Stimulated activated CD4-positive, alpha-beta T cell treated with anti-CD3 and anti-CD28 coated beads, Interleukin-1b, Interleukin-23, amount 100 ng/mL, for 24 hours (primary cell): Measurements from ENCODE around the gene DNAAF1.
"Not testable (repeated sequence)": the region's sequence is repeated elsewhere in the genome, so short reads cannot be mapped to it uniquely, and the experiment has no call there.

Source experiments
- DNase-seq, 4 experiments: peaks; one replicate each; pipeline ENCODE4 v3.0.0-alpha.2; 2020; ENCODE audit warnings: low read depth in 4 of 4, low spot score in 1 of 4

Gene DNAAF1

GRCh38 chr16:84144859-84145639 lies at the start of gene DNAAF1, which contains the start of gene HSDL1:
Gene DNAAF1 (plus strand): TSS chr16:84145308. CDS start chr16:84145441, 133 bp downstream.
Gene HSDL1 (minus strand): TSS chr16:84145177. CDS start chr16:84131321, 13,856 bp downstream.
- peak; percentile 82 to 93 (median 90) for DNase-seq

DNA sequence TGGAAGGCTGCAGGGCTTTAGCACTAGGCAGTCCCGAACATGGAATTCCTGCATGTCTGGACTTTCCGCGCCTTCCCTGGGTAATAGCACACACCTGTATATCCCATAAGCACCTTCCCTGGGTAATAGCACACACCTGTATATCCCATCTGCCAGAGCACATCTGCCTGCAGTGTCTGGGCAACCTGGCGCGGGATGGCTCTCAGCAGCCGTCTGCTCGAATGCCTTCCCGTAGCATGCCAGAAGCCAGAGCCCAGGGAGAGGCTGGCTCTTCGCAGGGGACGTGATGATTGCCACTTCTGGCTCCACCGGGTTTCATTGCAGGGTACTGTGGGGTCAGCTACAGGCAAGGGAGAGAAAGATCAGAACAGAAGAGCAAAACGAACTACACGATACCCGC lies 49.6 kb upstream of the DNAAF1 start:
- no peak for DNase-seq

DNA sequence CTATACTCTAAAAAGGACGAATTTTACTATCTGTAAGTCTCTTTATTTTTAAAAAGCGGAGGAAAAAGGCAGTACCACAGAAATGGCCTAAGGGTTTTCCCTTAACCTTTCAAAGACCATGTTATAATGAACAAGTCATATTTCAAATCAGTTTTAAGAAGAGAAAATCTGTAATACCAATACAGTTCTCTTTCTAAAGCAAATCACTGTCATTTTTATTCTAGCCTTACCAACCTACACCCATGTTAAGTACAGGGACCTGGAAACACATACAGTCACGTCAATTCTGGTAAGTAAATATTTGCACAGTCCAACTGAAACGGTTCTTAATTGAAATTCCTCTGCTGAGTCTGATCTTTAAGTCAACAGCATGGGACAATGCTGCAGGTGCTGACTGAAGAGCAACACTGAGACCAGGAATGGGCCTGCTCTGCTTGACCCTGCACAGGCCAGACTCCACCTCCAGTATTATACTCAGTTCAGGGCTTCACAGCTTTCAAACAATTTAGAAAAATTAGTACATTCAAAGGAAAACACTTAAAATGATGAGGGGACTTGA lies 48.6 kb upstream of the DNAAF1 start:
- DNase-seq: no peak

DNA sequence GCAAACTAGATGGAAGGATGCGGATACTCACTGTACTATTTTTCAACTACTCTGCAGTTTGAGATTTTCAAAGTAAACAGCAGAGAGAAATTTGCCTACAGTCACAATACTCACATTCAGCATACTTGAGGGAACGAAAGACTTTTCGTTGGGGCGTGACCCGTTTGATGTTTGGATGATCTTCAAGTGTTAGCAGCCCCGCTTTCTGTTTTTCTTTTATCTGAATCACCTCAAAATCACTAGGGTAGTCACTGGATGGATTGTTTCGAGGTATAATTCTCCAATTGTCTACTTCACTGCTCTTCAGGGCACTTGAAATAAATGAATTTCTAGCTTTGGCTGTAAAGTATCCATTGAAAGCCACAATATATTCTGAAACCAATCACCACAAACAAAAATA lies 46.2 kb upstream of the DNAAF1 start:
- DNase-seq: no peak

- no peak for DNase-seq
Observed at GRCh38 chr16:84103678-84104077, 41.4 kb upstream of the DNAAF1 start.

- DNase-seq: no peak
Observed at GRCh38 chr16:84104231-84104630, 40.9 kb upstream of the DNAAF1 start.

DNA sequence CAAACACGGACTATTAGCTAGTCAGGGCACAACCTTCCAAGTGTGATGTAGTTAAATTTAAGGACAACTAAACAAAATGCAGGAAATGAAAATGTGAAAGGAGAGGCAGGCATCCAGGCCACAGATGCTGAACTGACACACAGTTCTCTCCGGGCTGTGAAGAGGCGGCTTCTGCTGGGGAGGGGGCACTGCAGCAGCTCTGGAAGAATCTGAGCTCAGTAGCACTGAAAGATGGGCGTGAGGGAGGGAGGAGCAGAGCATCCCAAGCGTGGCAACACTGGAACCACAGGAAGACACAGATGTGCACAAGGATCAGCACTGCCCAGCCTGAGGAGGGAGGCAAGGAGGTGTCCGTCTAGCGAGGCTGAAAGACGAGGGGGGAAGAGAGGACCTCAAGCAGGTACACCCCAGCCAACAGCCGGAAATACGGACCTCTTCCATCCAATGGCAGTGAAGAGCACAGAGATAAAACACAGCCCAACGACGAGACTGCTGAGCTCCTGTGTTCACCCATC lies 39.8 kb upstream of the DNAAF1 start:
- DNase-seq: no peak

DNA sequence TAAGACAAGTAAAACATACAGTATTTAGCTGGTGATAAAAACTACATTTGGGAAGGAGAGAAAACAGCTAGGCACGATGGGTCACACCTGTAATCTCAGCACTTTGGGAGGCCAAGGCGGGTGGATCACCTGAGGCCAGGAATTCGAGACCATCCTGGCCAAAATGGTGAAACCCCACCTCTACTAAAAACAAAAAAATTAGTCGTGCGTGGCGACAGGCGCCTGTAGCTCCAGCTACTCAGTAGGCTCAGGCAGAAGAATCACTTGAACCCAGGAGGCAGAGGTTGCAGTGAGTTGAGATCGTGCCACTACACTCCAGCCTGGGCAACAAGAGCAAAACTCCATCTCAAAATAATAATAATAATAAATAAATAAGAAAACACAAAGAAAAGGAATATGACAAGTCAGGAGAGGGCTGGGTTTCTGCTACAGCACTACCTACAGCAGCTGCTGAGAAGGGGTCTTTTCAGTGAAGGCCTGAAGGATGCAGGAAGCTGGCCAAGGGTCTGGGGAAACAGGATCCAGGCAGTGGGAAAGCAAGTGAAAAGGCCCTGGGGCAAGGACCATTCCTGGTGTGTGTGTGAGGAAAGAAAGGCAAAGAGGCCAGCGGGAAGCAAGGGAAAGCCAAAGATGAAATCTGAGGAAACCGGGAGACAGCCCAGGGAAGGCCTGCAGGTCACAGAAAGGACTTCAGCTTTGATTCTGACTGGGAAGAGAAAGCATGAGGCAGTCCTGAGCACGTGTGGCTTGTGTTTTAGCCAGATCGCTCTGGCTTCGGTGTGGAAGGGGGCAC lies 39.0 kb upstream of the DNAAF1 start:
- DNase-seq: no peak

DNA sequence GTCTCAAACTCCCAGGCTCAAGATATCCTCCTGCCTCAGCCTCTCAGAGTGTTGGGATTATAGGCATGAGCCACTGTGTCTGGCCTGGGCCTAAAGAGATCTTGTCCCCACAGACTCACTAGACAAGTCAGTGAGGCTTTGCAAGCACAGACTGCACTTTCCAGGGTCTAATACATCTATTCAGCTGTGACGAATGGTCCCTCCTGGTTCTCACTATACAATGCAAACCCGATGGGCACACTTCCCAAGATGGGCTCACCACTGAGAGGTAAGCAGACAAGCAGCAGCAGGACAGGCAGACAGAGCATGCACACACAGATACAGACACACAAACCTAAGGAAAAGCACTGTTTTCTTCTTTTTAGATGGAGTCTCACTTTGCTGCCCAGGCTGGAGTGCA lies 37.2 kb upstream of the DNAAF1 start:
- DNase-seq: no peak

DNA sequence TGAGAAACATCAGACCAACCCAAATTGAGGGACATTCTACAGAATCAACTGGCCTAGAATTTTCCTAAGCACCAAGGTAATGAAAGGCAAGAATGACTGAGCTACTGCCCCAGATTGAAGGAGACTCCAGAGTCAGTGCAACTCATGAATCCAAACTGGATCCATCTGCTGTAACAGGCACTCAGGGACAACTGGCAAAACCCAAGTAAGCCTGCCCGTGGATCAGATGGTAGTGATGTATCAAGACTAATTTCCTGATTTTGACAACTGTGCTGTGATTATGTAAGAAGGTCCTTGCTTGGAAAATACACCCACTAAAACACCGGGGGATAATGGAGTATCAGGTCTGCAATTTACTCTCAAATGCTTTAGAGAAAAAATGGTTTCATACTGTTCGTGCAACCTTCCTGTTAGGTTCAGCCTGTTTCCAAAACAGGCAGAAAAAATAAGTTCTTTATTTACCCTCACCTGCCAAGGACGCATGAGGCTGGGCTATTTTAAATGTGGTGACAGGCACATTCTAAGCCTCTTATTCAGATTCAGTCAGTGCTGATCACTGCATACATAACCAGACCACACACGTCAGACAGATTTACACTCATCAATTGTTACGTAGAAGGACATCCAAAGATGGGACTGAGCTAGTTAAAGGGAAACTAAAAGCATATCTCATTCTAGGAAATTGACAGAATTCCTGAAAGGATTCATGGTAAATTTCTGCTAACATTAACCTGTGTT lies 35.3 kb upstream of the DNAAF1 start:
- DNase-seq: no peak

GRCh38 chr16:84110527-84110926 lies 34.6 kb upstream of the DNAAF1 start:
- no peak for DNase-seq

- DNase-seq: no peak
Observed at GRCh38 chr16:84111525-84111924, 33.6 kb upstream of the DNAAF1 start.

GRCh38 chr16:84111949-84112348 lies 33.2 kb upstream of the DNAAF1 start:
- DNase-seq: peak in 1 of 4 experiments; percentile 9

- DNase-seq: peak in 2 of 4 experiments; percentile 11 to 38
Observed at GRCh38 chr16:84115919-84116719, 29.0 kb upstream of the DNAAF1 start.

GRCh38 chr16:84116720-84117493 lies 28.2 kb upstream of the DNAAF1 start, which contains the start of gene MBTPS1:
Gene MBTPS1 (minus strand): TSS chr16:84116942. CDS start chr16:84101783, 15,159 bp downstream.
- peak; percentile 94 to 98 (median 96) for DNase-seq

GRCh38 chr16:84117494-84117843 lies 27.6 kb upstream of the DNAAF1 start:
- peak in 3 of 4 experiments; percentile 11 to 16 (median 11) for DNase-seq

DNA sequence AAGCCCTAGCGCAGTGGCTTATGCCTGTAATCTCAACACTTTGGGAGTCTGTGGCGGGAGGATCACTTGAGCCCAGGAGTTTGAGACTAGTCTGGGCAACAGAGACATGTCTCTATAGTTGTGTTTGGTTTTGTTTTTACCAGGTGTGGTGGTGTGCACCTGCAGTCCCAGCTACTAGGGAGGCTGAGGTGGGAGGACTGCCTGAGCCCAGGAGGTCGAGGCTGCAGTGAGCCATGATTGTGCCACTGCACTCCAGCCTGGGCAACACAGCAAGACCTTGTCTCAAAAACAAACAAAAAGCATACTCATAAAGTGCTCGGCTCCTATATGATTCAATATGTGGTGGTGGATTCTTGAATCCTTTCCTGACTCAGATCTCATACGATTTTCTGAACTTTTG lies 26.8 kb upstream of the DNAAF1 start:
- not testable (repeated sequence) for DNase-seq

DNA sequence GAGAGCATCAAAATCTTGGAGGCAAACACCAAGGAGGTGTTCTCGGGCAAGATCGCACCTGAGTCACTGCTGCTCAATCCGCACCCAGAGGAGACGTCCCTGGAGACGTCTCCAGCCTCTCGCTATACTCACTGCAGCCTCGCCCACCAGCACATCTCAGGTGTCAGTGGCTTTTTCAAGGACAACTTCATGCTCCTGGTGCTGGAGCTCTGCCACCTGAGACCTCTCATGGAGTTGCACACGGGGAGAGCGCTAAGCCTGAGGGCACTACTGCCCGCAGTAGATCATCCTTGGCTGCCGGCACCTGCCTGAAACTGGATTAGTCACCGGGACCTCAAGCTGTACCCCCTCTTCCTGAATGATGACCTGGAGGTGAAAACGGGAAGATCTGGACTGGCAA lies 25.7 kb upstream of the DNAAF1 start:
- no peak for DNase-seq

DNA sequence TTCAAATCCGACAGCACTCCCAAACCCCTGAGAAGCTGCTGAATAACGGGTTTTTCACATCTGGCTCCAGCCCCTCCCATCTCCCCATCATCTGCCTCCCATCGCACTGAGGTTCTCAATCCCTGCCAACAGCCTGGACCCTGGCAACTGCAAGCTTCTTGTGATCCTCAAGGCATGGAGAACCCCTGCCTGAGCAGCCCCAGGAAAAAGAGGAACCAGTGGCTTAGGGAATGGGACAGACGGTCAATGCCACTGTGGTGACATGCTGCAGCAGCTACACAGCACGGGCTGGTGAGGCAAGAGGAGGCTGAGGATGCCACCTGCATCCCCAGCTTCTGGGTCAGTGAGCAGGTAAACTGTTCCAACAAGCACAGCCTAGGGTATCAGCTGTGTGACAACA lies 25.1 kb upstream of the DNAAF1 start:
- no peak for DNase-seq
